HG03175 (cell line): ENCODE data around the gene OR2H2.

ENCODE experiments used
- ATAC-seq: cut with Tn5 transposase; IDR thresholded peaks from one replicate; pipeline ENCODE4 v1.9.1; 2021; ENCODE audit warnings: mild to moderate bottlenecking, moderate library complexity; ENCODE audit not compliant: unreplicated experiment

OR2H2 gene

DNA sequence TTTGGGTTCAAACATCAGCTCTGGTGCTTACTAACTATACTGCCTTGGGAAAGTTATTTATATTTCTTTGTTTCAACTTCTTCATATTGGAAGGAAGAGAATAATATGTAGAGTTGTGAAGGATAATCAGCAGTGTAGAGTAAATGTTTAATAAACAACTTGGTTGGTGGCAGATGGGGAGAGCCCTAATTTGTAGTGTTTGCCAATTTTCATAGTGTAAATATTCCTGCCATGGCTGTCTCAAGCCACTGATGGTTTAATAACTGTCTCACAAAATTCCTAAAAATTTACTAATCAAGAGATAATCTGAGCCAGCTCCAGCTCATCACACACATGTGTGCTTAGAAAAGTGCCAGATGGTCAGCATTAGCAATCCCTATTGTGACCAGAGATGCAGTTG lies at the start of gene OR2H2:
Gene OR2H2 (plus strand): TSS at position 301 of the 400 bp plus-strand sequence. CDS start 2,824 bp downstream, outside the sequence.
- ATAC-seq: no peak

DNA sequence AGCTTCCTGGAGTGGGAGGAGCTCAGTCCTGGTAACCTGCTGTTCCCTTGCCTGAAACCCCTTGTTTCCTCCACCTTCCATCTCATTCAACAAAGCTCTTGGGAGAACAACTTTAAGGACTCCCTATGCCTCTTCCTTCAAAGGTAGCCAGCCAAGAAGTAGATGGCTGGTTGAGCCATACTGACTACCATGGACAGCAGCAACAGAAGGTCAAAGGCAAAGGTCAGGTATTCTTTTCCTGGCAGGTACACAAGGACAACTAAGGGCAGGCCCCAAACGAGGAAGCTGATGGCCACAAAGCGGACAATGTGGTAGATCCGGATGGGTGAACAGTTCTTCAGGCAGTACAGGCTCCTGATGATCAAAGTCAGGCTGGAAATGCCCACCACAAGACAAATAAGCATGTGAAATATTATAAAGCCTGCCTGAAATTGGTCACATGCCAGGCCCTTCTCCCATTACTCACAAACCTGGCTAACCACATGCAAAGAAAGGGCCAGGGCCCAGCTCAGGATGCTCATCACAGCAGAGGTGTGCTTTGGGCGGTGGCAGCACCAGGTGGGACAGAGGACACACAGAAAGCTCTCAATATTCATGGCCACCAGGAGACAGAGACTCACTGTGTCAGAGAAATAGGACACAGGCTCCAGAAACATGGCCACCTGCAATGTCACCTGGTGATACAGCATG lies 47.1 kb upstream of the OR2H2 start:
- ATAC-seq: no peak

DNA sequence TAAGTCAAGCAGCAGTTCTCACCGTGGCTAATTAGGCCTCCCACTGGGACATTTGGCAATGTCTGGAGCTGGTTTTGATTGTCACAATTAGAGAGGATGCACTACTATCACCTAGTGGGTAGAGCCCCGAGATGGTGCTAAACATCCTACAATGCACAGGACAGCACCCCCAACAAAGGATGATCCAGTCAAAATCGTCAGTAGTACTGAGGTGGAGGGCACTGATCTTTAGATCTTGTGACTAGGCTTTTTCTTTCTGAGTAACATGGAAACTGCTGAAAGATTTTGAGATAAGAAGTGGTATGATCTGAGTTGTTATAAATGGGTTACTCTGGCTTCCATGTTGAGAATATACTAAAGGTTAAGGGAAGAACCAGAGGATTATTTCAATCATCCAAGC lies 37.3 kb upstream of the OR2H2 start:
- no peak for ATAC-seq

DNA sequence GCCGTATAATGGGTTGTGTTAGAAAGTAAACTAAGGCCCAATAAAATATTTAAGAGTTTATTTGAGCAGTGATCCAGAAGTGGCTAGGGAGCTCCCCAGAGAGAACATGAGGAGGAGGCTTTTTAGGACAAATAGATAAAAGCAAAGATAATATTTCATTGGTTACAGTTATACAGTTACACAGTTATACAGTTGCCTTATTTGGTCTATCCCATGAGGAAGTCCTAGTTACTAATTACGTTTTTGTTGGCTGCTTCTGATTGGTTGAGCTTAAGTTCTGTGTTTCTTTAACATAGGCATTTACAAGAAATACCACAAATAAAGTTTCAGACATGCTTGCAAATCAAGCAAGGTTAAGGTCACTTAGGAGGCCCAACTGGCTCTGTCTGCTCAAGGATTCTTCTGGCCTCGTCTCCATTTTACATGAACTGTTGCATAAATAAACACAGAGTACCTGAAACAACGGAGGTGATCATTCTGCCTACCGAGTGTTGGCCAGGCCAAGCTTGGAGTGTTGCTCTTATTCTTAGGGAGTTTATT lies 32.3 kb upstream of the OR2H2 start:
- ATAC-seq: peak; percentile 83

DNA sequence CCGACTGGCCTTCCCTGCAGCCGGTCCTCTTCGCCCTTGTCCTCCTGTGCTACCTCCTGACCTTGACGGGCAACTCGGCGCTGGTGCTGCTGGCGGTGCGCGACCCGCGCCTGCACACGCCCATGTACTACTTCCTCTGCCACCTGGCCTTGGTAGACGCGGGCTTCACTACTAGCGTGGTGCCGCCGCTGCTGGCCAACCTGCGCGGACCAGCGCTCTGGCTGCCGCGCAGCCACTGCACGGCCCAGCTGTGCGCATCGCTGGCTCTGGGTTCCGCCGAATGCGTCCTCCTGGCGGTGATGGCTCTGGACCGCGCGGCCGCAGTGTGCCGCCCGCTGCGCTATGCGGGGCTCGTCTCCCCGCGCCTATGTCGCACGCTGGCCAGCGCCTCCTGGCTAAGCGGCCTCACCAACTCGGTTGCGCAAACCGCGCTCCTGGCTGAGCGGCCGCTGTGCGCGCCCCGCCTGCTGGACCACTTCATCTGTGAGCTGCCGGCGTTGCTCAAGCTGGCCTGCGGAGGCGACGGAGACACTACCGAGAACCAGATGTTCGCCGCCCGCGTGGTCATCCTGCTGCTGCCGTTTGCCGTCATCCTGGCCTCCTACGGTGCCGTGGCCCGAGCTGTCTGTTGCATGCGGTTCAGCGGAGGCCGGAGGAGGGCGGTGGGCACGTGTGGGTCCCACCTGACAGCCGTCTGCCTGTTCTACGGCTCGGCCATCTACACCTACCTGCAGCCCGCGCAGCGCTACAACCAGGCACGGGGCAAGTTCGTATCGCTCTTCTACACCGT lies 31.5 kb upstream of the OR2H2 start:
- no peak for ATAC-seq

DNA sequence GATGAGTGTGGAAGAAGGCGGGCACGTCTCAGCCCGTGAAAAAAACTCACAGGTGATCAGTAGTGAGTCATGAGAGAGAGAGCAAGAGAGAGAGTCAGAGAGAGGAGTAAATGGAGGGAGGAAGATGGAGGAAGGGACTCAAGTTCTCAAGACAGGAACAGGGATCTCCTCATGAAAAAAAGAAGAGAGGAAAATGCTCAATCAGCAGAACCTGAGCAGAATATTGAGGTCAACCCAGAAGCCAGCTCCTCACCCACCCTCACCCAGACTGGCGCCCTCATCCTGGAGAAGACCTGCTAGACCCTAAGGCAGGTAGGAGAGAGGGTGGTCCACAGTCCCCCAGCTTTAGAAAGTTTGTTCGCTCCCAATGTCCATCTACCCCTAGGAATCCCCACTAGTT lies 30.2 kb upstream of the OR2H2 start:
- no peak for ATAC-seq

DNA sequence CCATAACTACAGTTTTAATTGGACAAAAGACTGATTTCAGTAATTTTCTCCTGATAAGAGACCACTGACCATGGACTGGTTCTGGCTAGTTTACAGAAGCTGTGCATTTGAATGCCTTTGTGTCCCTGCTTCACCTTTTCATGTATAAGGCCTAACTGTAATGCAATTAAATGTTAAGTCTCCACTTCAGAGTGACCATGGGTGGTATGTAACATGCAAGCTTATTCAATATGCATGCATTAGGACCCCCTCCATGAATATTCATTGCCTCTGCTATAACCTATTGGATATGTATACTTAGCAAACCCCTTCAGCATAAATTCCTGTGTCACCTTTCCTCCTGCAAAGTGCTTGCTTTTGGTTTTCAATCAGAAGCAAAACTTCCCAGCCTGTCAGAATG lies 27.6 kb upstream of the OR2H2 start:
- ATAC-seq: no peak

DNA sequence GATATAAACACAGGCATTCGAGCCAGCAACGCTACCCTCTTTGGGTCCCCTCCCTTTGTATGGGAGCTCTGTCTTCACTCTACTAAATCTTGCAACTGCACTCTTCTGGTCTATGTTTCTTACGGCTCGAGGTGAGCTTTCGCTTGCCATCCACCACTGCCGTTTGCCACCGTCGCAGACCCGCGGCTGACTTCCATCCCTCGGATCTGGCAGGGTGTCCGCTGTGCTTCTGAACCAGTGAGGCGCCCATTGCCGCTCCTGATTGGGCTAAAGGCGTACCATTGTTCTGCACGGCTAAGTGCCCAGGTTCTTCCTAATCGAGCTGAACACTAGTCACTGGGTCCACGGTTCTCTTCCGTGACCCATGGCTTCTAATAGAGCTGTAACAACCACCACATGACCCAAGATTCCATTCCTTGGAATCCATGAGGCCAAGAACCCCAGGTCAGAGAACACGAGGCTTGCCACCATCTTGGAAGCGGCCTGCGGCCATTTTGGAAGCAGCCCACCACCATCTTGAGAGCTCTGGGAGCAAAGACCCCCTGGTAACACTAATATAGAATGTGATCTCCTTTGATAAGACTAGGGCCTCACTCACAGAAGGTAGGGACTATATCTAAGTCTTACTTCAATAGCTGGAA lies 26.4 kb upstream of the OR2H2 start:
- no peak for ATAC-seq

DNA sequence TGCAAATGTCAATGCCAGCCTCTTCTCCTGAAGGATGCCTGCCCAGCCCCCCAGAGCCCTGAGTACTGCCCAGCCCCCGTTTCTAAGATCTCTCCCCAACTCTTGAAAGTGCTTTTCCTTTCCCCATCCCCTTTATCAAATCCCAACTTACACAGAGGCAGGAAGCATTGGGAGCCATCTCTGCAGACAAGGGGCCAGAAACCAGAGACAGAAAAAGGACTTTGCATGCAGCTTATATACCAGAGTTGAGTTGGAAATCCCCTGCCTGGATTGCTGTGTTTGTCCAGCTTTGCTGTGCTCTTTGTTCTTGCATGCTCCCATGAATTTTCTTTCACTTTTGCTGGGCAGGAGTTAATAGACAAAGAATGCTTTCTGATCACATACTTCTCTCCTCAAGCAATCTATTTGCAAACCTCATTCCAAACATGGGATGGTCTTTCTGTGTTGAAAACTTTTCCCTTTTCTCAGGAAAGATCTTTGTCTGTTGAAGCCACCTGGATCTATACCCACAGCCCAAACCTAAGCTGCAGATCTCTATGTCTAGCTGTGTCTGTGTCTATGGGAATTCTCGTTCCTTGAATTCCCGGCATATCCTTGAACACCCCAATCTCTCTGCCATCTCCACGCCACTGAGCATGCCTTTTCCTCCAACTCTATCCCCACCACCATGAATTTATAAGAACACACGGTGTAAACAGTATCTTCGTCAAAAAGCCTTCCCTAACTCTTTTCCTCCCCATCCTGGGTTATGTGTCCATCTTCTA lies 25.2 kb upstream of the OR2H2 start, which contains the start of gene UBD:
Gene UBD (minus strand): TSS at position 209 of the 764 bp plus-strand sequence. CDS start 31 bp downstream, at position 178.
- no peak for ATAC-seq

DNA sequence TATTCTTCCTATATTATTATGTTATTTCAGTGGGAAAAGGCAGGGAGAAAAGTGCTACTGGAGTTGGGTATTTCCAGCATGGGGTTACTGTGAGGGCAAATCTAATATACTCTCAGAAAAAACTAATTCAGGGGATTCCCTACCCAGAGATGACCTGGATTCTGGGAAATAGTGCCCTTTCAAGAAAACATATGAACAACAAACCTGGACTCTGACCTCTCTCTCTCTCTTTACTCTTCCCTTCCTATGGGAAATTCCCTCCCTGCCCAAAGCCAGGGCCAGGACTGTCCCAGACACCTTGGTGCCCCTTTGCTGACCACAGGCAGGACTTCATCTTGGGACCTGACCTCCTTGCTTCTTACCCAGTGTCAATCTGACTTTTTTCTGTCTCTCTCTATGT lies 23.8 kb upstream of the OR2H2 start:
- ATAC-seq: no peak

DNA sequence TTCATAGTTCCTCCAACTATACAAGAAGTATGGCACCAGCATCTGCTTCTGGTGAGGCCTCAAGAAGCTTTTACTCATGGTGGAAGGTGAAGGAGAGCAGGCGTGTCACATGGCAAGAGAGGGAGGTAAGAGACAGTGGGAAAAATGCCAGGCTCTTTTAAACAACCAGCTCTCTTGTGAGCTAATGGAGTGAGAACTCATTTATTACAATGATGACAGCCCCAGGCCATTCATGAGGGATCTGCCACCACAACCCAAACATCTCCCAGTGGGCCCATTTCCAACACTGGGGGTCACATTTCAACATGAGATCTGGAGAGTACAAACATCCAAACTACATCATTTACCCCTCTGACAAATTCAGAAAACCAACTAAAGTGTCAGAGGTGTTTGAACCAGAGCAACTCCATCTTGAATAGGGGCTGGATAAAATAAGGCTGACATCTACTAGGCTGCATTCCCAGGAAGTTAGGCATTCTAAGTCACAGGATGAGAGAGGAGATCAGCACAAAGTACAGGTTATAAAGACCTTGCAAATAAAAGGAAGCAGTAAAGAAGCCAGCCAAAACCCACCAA lies 23.2 kb upstream of the OR2H2 start:
- no peak for ATAC-seq

DNA sequence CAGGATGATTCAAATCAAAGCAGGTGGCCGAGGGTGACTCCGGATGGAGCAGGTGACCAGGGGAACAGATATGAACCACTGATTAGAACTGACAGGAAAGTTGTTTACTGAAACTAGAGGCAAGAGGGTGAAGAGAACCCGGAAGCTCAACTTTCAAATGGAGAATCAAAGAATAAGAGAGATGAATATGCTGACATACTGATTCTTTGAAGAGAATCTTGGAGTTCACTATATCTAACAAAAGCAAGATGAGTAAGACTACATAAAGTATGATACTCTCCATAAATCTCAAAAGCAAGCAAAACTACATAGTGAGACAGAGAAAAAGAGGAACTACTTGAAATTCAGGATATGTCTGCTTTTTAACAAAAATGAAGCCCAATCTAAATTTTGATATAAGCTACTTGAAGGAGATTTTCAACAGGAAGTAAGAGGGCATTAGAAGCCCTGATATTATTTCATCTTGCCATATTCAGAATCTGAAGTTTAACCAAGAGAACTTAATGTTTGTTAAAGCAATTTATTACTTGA lies 21.4 kb upstream of the OR2H2 start:
- ATAC-seq: no peak

DNA sequence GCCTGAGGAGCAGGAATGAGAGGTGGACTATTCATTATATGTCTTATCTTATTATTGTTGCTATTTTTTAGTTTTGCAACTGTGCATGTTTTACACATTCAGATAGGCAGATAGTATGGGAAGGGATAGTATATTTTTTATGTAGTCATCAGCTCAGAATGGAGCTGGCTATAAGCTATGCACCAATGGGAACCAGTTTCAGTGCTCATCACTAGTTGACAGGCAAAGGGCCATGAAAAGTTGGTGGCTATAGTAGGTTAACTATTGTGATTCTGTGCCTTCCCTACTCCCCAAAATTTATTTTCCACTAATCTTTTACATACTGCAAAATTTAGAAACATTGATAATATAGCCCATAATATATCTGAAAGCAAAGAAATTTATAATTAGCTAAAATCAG lies 20.0 kb upstream of the OR2H2 start:
- peak; percentile 43 for ATAC-seq

DNA sequence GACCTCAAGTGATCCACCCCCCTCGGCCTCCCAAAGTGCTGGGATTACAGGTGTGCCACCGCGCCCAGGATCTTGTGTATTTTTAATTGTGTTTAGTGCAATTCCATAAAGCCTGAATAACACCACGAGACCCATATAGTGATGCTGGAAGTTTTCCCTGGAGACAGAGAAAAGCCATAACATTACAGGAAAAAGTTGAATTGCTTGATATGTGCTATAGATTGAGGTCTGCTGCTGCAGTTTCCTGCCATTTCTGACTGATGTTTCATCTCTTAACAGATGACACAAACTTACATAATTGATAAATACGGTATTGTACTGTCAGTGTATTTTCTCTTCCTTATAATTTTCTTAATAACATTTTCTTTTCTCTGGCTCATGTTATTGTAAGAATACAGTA lies 18.1 kb upstream of the OR2H2 start:
- ATAC-seq: no peak

DNA sequence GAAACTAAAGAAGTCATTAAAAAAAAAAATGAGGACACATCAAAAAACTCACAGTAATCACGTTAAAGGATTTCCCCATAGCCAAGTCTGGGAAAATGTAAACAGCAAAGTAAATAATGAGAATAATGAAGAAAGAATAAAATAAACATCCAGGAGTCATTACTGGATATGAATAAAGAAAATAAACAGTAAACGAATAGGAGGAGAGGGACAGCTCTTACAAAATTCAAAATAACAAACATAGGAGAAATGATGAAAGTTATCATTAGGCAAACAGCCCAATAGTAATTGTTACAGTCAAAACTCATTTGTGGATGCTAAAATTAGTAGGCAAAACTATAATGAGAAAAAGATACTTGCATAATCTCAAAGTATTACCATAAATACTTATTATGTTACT lies 17.4 kb upstream of the OR2H2 start:
- ATAC-seq: no peak

DNA sequence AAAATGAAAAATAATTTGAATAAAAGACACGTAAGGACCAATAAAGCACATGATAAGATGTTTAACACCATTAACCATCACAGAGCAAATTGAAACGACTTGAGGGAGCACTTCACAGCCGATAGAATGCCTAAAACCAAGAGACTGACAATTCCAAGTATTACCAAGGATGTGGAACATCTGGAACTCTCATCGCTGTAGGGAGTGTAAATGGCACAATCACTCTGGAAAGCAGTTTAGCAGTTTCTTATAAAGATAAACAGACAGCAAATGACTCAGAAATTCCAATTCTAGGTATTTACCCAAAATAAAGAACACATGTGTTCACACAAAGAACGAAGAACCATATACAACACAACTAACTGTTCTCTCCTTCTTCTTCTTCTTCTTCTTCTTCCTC lies 16.9 kb upstream of the OR2H2 start:
- no peak for ATAC-seq

DNA sequence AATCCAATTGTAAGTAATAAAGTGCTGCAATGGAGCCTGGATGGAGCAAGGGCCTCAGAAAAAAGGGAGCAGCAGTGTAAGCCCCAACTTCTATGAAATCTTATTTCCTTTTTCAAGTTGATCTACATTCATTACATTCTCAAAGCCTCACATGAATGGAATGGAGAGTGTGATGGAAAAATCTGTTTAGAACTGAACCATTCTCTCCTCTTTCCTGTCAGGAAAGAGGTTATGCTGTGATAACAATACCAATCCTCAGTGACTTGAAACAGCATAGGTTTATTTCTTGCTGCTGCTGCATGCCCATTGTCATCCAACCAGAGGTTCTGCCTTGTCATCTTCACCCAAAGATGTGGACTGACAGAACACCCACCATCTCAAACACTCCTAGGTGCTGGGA lies 8.9 kb upstream of the OR2H2 start:
- no peak for ATAC-seq

DNA sequence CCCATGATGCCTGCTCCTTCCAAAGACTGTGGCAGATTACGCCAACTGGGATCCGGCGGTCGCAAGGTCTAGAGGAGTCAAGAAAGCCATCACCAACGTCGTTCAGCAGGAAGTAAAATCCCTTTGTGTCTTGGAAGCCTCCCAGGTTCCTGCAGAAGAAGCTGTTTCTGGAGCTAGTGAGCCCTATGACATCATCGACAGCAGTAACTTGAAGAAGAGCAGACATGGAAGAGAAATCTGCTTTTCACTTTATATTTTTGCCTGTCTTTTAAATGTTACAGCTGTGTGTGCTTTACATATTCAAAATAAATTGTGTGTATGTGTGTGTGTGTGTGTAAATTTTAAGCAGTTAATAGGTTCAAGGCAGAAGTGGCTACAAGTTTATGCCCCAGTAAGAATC lies 7.4 kb upstream of the OR2H2 start:
- no peak for ATAC-seq

DNA sequence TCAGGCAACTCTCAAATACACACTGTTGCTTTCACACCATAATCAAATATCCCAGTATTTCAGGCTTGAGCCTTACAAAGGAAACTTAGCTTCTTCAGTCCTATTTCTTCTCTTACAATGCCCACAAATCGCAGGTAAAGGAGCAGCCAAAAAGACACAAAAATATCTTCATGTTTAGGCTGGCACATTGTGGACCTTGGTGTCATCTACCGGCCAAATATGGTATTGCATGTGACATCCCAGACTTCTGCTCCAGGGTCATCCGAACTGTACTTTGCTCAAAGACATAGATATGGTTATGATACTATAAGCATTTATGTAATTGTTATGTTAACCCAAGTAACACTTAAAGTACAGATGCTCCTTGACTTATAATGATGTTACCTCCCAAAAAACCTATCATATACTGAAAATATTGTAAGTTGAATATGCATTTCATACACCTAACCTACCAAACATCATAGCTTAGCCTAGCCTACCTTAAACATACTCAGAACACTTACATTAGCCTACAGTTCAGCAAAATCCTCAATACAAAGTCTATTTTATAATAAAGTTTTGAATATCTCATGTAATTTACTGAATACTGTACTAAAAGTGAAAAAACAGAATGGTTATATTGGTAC lies 4.6 kb downstream of the OR2H2 start:
- peak; percentile 59 for ATAC-seq
